AG10803 (cell line): ENCODE data around the gene TJP1.

Experiments used
- DNase-seq: peaks from one replicate; pipeline ENCODE4 v3.0.0; 2010; ENCODE audit warnings: low read depth
- H3K4me3 ChIP-seq: 2 replicates; pipeline ENCODE4 v1.5.1; 2011; ENCODE audit warnings: mild to moderate bottlenecking, low read length, control low read depth
- TF ChIP-seq, protein P1 (sequence below): conservative IDR thresholded peaks from 2 replicates; pipeline ENCODE4 v1.5.1; 2011; ENCODE audit warnings: mild to moderate bottlenecking, low read length, control low read depth, inconsistent platforms

TJP1 gene

DNA sequence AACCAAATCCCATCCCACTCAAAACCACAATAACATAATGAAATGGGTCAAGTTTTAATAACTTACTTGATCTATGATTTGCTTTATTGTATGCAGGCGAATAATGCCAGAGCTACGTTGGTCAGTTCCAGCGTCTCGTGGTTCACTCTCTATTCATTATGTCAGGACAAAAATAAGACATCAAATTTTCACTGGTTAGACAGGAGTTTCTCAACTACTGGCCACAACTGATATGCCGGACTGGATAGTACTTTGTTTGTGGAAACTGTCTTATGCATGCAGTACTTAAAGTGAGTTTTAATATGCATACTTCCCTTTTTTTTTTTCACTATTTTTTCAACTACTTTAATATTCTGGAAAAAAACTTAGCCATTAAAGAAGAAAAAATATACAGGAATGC, 94.4 kb downstream of the TJP1 start:
- TF ChIP-seq, protein P1, sequence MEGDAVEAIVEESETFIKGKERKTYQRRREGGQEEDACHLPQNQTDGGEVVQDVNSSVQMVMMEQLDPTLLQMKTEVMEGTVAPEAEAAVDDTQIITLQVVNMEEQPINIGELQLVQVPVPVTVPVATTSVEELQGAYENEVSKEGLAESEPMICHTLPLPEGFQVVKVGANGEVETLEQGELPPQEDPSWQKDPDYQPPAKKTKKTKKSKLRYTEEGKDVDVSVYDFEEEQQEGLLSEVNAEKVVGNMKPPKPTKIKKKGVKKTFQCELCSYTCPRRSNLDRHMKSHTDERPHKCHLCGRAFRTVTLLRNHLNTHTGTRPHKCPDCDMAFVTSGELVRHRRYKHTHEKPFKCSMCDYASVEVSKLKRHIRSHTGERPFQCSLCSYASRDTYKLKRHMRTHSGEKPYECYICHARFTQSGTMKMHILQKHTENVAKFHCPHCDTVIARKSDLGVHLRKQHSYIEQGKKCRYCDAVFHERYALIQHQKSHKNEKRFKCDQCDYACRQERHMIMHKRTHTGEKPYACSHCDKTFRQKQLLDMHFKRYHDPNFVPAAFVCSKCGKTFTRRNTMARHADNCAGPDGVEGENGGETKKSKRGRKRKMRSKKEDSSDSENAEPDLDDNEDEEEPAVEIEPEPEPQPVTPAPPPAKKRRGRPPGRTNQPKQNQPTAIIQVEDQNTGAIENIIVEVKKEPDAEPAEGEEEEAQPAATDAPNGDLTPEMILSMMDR = no peak
- no peak overlapping the region for H3K4me3 ChIP-seq
- no peak for DNase-seq

DNA sequence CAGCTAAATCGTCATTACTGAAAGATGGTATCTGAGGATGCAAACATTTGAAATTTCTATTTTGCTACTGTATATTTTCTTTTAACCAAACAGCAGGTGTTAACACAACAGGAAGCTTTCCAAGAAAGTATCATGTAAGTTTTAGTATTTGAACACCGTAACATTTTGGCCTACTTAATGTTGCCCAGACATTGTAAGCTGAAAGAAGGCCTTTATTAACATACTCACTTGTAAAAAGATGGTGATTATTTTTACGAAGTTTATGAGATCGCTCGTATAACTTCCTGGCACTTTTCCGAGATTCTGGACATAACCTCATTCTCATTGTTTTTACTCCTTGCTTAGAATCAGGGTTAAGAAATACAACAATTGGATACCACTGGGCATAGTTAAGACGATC, 95.7 kb downstream of the TJP1 start:
- TF ChIP-seq, protein P1 = no peak
- H3K4me3 ChIP-seq = no peak overlapping the region
- DNase-seq = no peak

- TF ChIP-seq, protein P1 = no peak
- no peak for DNase-seq
- H3K4me3 ChIP-seq = no peak overlapping the region
Measured at GRCh38 chr15:29724026-29724425, 98.2 kb downstream of the TJP1 start.

DNA sequence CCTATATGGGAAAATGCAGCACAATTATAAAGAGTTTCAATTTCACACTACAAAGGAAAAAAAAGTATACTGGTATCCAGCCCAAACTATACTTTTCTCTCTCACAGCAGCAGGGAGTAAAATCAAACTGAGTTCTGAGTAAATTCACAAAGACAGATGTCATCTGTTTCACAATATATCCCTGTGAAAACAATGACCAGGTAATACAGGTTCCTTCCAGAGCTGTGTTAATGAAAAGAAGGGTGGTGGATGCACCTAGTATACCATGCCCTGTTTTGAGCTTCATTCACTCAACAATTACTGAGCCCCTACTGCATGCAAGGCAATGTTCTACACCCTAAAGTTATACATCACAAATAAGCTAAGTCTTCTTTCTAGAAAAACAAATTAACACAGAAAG, 108.5 kb downstream of the TJP1 start:
- TF ChIP-seq, protein P1 = no peak
- no peak for DNase-seq

DNA sequence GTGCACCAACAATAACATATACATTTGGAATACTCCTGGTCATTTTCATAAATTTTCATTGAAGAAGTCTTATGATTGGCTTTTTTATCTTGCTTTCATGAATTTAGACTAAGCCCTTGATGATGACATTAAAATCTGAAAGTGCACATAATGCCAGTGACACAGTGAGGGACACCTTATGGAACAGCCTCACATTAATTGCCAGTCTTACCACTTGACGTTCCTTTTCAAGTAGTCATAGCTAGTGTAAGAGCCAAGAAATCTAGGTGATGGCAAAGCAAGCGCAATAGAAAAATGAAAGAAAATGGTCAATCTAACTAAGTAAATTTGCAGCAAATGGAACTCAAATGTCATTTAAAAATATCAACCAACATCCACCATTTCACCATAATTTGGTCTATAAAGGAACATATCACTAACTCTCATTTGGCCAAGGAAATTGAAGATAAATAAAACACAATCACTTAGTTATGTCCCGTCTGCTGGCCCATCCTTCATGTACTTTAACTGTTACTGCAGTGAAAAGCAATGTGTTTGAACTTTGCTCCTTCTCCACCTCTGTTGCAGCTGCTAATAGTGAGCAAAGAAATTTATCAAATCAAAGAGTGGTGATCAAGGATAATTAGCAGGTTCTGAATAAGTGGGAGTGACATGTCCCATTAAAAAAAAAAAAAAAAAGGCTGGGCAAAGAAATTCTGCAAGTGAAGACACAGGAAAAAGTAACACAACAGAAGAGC, 110.0 kb downstream of the TJP1 start:
- no peak for DNase-seq
- no peak overlapping the region for H3K4me3 ChIP-seq
- TF ChIP-seq, protein P1 = no peak

More for the DNA sequence above, 108.5 kb downstream of the TJP1 start:
- no peak overlapping the region for H3K4me3 ChIP-seq

GRCh38 chr15:29711531-29711930, 110.7 kb downstream of the TJP1 start:
- TF ChIP-seq, protein P1 = no peak
- DNase-seq = peak; percentile 63
- H3K4me3 ChIP-seq = no peak overlapping the region

- no peak for DNase-seq
- H3K4me3 ChIP-seq = no peak overlapping the region
- TF ChIP-seq, protein P1 = no peak
Measured at GRCh38 chr15:29708519-29708918, 113.7 kb downstream of the TJP1 start.
